ENCODE data around the gene PSMB11.
"Not testable (repeated sequence)": the region's sequence is repeated elsewhere in the genome, so short reads cannot be mapped to it uniquely, and the experiment has no call there.

PSMB11 gene

GRCh38 chr14:23042162-23042965 is at the start of gene PSMB11:
Gene PSMB11, plus strand, starts transcription at chr14:23042212. Its CDS starts 14 bp downstream, at chr14:23042226.
- DNase-seq, result no peak

GRCh38 chr14:22993517-22993916 is 48.5 kb upstream of the PSMB11 start:
- no peak for DNase-seq

GRCh38 chr14:22994762-22995275 is 47.2 kb upstream of the PSMB11 start:
- DNase-seq, result peak; percentile 28

GRCh38 chr14:22995889-22996625 is 46.0 kb upstream of the PSMB11 start:
- no peak for DNase-seq

GRCh38 chr14:22996768-22997654 is 45.0 kb upstream of the PSMB11 start:
- no peak for DNase-seq

GRCh38 chr14:22997676-22998323 is 44.2 kb upstream of the PSMB11 start:
- DNase-seq, result no peak

- DNase-seq, result no peak
These were observed 43.5 kb upstream of the PSMB11 start for GRCh38 chr14:22998329-22999012.

GRCh38 chr14:23000860-23001259 is 41.2 kb upstream of the PSMB11 start:
- no peak for DNase-seq

- no peak for DNase-seq
These were observed 39.4 kb upstream of the PSMB11 start for GRCh38 chr14:23002592-23002991.

- DNase-seq, result not testable (repeated sequence)
These were observed 37.7 kb upstream of the PSMB11 start for GRCh38 chr14:23004274-23004673.

GRCh38 chr14:23005451-23006187 is 36.4 kb upstream of the PSMB11 start:
- no peak for DNase-seq

- no peak for DNase-seq
These were observed 35.9 kb upstream of the PSMB11 start for GRCh38 chr14:23006188-23006534.

GRCh38 chr14:23006544-23007419 is 35.2 kb upstream of the PSMB11 start:
- DNase-seq, result peak; percentile 95

GRCh38 chr14:23008831-23009230 is 33.2 kb upstream of the PSMB11 start:
- no peak for DNase-seq

GRCh38 chr14:23009483-23009938 is 32.5 kb upstream of the PSMB11 start:
- DNase-seq, result no peak

- DNase-seq, result peak; percentile 86
These were observed 31.9 kb upstream of the PSMB11 start, which contains the start of gene C14orf93 for GRCh38 chr14:23009939-23010726. Gene C14orf93, minus strand, starts transcription at chr14:23010143. Its CDS starts 11,120 bp downstream, at chr14:22999023.

- DNase-seq, result no peak
These were observed 28.8 kb upstream of the PSMB11 start for GRCh38 chr14:23013054-23013748.

- DNase-seq, result not testable (repeated sequence)
These were observed 28.3 kb upstream of the PSMB11 start for GRCh38 chr14:23013749-23014054.

Data from stimulated activated CD4-positive, alpha-beta T cell treated with anti-CD3 and anti-CD28 coated beads, Interleukin-4, amount 100 ng/mL, for 1 hour (primary cell).